HepG2 (cell line): ENCODE results near the gene IGF2BP1. TPM values are rescaled to one million over a fixed set of nuclear protein-coding genes. Genes with fewer than 3 reads are reported as not detected.

Experiments used
- MEF2D ChIP-seq: sonication (generic); formaldehyde crosslinking; IDR thresholded peaks from 2 replicates; pipeline ENCODE4 v1.5.1; 2020; ENCODE audit warnings: mild to moderate bottlenecking, missing genetic modification reagents
- SNAI1 ChIP-seq: sonication (generic); formaldehyde crosslinking; IDR thresholded peaks from 2 replicates; pipeline ENCODE4 v1.5.0; 2020; ENCODE audit warnings: mild to moderate bottlenecking, missing genetic modification reagents, borderline replicate concordance
- SNAPC2 ChIP-seq: sonication (generic); formaldehyde crosslinking; IDR thresholded peaks from 2 replicates; pipeline ENCODE4 v1.8.1; 2022; ENCODE audit warnings: mild to moderate bottlenecking, missing genetic modification reagents
- ZNF230 ChIP-seq: sonication (generic); formaldehyde crosslinking; IDR thresholded peaks from 2 replicates; pipeline ENCODE4 v1.4.0; 2020; ENCODE audit warnings: mild to moderate bottlenecking, missing genetic modification reagents
- ZNF367 ChIP-seq: sonication (generic); formaldehyde crosslinking; IDR thresholded peaks from 2 replicates; pipeline ENCODE4 v1.4.0; 2020; ENCODE audit warnings: missing genetic modification reagents, borderline replicate concordance
- polyA plus RNA-seq, 8 experiments: library from polyadenylated mRNA; depleted of rRNA in 3 of 8; stranded (reverse) in 7 of 8; unstranded in 1 of 8; fragments of >200 nt; fragmentation: Illumina TruSeq in 4 of 8; extraction: Trizol in 4 of 8; gene quantifications; 2 replicates each; pipeline versions ENCODE4 v1.2.1 to v1.2.3, GENCODE V29; 2011 to 2016; ENCODE audit warnings: low read depth in 4 of 8, missing spikeins in 1 of 8, mixed read lengths in 1 of 8; ENCODE audit not compliant: insufficient read depth in 1 of 8
- total RNA-seq, 5 experiments: library from RNA; depleted of rRNA; stranded (reverse); fragments of >200 nt; fragmentation: Illumina TruSeq; extraction: Trizol; gene quantifications; 2 replicates each; pipeline ENCODE4 v1.2.3, GENCODE V29; 2016; ENCODE audit warnings: low read depth in 1 of 5
- TF ChIP-seq, protein P1 (sequence below): sonication (generic); formaldehyde crosslinking; IDR thresholded peaks from 2 replicates; pipeline ENCODE4 v1.4.0; 2020; ENCODE audit warnings: missing genetic modification reagents, borderline replicate concordance
- TF ChIP-seq, protein P2 (sequence below): sonication (generic); formaldehyde crosslinking; conservative IDR thresholded peaks from 2 replicates; pipeline ENCODE4 v1.5.0; 2020; ENCODE audit warnings: missing genetic modification reagents
- TF ChIP-seq, protein P3 (sequence below): sonication (generic); formaldehyde crosslinking; IDR thresholded peaks from 2 replicates; pipeline ENCODE4 v1.5.1; 2020; ENCODE audit warnings: mild to moderate bottlenecking, moderate library complexity, missing genetic modification reagents
- TF ChIP-seq, protein P4 (sequence below): IDR thresholded peaks from 2 replicates; pipeline ENCODE4 v1.6.1; 2016; ENCODE audit warnings: missing genetic modification reagents, missing compliant biosample characterization
- TF ChIP-seq, protein P5 (sequence below): IDR thresholded peaks from 2 replicates; pipeline ENCODE4 v1.6.1; 2016; ENCODE audit warnings: low read depth
- TF ChIP-seq, protein P6 (sequence below): sonication (generic); formaldehyde crosslinking; IDR thresholded peaks from 2 replicates; pipeline ENCODE4 v1.5.1; 2020; ENCODE audit warnings: missing genetic modification reagents, mild to moderate bottlenecking, borderline replicate concordance
- TF ChIP-seq, protein P7 (sequence below): sonication (generic); formaldehyde crosslinking; IDR thresholded peaks from 2 replicates; pipeline ENCODE4 v1.8.0; 2022; ENCODE audit warnings: missing genetic modification reagents, mild to moderate bottlenecking, moderate library complexity, borderline replicate concordance
- TF ChIP-seq, protein P8 (sequence below): sonication (generic); formaldehyde crosslinking; IDR thresholded peaks from 2 replicates; pipeline ENCODE4 v1.4.0; 2020; ENCODE audit warnings: missing genetic modification reagents; ENCODE audit errors: not compliant biosample characterization

Gene IGF2BP1
- total and polyA plus RNA-seq, 2 of the 13 experiments (the other 11 are each of a cell fraction or from before 2014, with no cell fraction given), result 29.7 to 75.1 TPM

DNA sequence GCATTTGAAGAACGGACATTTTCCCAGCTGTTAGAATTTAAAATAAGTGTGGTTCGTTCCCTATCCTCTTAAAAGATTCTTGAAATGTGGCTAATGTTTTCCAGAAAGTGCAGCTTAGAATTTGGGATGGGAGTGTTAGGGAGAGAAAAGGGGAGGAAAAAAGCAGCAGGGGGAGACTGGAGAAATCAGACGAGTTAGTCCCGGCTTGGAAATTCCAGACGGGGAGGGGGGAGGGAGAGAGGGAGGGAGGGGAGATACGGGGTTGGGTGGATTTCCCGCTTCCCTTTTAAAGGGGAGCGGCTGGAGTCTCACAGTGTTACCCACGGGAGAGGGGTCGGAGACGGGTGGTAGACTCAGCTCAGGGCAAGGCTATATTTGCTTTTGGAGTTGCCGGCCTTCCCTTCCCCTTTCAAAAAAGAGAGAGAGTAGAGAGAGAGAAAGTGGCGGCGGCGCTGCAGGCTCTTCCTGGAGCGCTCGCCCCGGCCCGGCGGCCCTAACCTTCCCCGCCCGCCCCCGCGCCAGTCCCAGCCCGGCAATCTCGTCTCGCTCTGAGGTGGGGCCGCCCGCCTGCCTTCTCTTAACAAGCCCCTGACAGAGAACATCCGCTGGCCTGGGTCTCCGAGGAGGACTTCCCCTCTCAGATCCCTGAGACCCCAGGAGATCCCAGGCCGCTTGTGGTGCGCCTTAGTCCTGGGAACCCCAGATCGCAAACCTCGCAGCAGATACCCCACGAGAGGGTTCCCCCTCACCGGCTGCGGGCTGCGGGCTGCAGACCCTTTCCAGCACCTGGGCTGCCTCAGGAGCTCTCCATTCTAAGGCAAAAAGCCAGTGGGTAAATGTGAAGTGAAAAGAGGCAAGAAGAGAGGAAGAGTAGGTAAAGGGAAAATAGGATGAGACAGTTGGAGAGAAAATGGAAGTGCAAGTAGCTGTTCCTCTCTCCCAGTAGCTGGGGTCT lies 6.6 kb downstream of the IGF2BP1 start (continued):
- TF ChIP-seq, protein P1, sequence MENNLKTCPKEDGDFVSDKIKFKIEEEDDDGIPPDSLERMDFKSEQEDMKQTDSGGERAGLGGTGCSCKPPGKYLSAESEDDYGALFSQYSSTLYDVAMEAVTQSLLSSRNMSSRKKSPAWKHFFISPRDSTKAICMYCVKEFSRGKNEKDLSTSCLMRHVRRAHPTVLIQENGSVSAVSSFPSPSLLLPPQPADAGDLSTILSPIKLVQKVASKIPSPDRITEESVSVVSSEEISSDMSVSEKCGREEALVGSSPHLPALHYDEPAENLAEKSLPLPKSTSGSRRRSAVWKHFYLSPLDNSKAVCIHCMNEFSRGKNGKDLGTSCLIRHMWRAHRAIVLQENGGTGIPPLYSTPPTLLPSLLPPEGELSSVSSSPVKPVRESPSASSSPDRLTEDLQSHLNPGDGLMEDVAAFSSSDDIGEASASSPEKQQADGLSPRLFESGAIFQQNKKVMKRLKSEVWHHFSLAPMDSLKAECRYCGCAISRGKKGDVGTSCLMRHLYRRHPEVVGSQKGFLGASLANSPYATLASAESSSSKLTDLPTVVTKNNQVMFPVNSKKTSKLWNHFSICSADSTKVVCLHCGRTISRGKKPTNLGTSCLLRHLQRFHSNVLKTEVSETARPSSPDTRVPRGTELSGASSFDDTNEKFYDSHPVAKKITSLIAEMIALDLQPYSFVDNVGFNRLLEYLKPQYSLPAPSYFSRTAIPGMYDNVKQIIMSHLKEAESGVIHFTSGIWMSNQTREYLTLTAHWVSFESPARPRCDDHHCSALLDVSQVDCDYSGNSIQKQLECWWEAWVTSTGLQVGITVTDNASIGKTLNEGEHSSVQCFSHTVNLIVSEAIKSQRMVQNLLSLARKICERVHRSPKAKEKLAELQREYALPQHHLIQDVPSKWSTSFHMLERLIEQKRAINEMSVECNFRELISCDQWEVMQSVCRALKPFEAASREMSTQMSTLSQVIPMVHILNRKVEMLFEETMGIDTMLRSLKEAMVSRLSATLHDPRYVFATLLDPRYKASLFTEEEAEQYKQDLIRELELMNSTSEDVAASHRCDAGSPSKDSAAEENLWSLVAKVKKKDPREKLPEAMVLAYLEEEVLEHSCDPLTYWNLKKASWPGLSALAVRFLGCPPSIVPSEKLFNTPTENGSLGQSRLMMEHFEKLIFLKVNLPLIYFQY, result 0 out of 2 replicates have a peak, but pooled peaks have one; percentile 10
- TF ChIP-seq SNAI1 (no peak), MEF2D (CRISPR knock-in tag) (0 out of 2 replicates have a peak, but pooled peaks have one; percentile 38), SNAPC2 (no peak), ZNF230 (CRISPR knock-in tag) (no peak), ZNF367 (CRISPR knock-in tag) (no peak)
- TF ChIP-seq, protein P2, sequence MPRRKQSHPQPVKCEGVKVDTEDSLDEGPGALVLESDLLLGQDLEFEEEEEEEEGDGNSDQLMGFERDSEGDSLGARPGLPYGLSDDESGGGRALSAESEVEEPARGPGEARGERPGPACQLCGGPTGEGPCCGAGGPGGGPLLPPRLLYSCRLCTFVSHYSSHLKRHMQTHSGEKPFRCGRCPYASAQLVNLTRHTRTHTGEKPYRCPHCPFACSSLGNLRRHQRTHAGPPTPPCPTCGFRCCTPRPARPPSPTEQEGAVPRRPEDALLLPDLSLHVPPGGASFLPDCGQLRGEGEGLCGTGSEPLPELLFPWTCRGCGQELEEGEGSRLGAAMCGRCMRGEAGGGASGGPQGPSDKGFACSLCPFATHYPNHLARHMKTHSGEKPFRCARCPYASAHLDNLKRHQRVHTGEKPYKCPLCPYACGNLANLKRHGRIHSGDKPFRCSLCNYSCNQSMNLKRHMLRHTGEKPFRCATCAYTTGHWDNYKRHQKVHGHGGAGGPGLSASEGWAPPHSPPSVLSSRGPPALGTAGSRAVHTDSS (CRISPR knock-in tag), result no peak
- TF ChIP-seq, protein P3, sequence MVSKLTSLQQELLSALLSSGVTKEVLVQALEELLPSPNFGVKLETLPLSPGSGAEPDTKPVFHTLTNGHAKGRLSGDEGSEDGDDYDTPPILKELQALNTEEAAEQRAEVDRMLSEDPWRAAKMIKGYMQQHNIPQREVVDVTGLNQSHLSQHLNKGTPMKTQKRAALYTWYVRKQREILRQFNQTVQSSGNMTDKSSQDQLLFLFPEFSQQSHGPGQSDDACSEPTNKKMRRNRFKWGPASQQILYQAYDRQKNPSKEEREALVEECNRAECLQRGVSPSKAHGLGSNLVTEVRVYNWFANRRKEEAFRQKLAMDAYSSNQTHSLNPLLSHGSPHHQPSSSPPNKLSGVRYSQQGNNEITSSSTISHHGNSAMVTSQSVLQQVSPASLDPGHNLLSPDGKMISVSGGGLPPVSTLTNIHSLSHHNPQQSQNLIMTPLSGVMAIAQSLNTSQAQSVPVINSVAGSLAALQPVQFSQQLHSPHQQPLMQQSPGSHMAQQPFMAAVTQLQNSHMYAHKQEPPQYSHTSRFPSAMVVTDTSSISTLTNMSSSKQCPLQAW, result no peak
- TF ChIP-seq, protein P4, sequence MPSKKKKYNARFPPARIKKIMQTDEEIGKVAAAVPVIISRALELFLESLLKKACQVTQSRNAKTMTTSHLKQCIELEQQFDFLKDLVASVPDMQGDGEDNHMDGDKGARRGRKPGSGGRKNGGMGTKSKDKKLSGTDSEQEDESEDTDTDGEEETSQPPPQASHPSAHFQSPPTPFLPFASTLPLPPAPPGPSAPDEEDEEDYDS (CRISPR knock-in tag), result no peak
- TF ChIP-seq, protein P5, sequence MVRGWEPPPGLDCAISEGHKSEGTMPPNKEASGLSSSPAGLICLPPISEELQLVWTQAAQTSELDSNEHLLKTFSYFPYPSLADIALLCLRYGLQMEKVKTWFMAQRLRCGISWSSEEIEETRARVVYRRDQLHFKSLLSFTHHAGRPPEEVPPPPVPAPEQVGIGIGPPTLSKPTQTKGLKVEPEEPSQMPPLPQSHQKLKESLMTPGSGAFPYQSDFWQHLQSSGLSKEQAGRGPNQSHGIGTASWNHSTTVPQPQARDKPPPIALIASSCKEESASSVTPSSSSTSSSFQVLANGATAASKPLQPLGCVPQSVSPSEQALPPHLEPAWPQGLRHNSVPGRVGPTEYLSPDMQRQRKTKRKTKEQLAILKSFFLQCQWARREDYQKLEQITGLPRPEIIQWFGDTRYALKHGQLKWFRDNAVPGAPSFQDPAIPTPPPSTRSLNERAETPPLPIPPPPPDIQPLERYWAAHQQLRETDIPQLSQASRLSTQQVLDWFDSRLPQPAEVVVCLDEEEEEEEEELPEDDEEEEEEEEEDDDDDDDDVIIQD, result no peak
- TF ChIP-seq, protein P6, sequence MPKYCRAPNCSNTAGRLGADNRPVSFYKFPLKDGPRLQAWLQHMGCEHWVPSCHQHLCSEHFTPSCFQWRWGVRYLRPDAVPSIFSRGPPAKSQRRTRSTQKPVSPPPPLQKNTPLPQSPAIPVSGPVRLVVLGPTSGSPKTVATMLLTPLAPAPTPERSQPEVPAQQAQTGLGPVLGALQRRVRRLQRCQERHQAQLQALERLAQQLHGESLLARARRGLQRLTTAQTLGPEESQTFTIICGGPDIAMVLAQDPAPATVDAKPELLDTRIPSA (CRISPR knock-in tag), result no peak
- TF ChIP-seq, protein P7, sequence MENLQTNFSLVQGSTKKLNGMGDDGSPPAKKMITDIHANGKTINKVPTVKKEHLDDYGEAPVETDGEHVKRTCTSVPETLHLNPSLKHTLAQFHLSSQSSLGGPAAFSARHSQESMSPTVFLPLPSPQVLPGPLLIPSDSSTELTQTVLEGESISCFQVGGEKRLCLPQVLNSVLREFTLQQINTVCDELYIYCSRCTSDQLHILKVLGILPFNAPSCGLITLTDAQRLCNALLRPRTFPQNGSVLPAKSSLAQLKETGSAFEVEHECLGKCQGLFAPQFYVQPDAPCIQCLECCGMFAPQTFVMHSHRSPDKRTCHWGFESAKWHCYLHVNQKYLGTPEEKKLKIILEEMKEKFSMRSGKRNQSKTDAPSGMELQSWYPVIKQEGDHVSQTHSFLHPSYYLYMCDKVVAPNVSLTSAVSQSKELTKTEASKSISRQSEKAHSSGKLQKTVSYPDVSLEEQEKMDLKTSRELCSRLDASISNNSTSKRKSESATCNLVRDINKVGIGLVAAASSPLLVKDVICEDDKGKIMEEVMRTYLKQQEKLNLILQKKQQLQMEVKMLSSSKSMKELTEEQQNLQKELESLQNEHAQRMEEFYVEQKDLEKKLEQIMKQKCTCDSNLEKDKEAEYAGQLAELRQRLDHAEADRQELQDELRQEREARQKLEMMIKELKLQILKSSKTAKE, result no peak
- TF ChIP-seq, protein P8, sequence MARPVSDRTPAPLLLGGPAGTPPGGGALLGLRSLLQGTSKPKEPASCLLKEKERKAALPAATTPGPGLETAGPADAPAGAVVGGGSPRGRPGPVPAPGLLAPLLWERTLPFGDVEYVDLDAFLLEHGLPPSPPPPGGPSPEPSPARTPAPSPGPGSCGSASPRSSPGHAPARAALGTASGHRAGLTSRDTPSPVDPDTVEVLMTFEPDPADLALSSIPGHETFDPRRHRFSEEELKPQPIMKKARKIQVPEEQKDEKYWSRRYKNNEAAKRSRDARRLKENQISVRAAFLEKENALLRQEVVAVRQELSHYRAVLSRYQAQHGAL (CRISPR knock-in tag), result no peak
